H9 (cell line): Measurements from ENCODE around the gene GNAI1. TPM values are rescaled to one million over a fixed set of nuclear protein-coding genes. Genes with fewer than 3 reads are reported as not detected.

Source experiments
- DNase-seq: peaks from one replicate; pipeline ENCODE4 v3.0.0-alpha.2; 2017
- H2AFZ ChIP-seq: one replicate; pipeline ENCODE4 v1.6.1; 2013; ENCODE audit warnings: mild to moderate bottlenecking, low read length, control low read depth, moderate library complexity
- H2AK5ac ChIP-seq: 2 replicates; pipeline ENCODE4 v1.6.1; 2013; ENCODE audit warnings: low read length, control low read depth, mixed read lengths; ENCODE audit not compliant: insufficient read length
- H2BK120ac ChIP-seq: one replicate; pipeline ENCODE4 v1.6.1; 2013; ENCODE audit warnings: low read depth, mild to moderate bottlenecking, low read length, control low read depth, inconsistent platforms; ENCODE audit not compliant: poor library complexity, severe bottlenecking
- H2BK12ac ChIP-seq: 2 replicates; pipeline ENCODE4 v1.6.1; 2013; ENCODE audit warnings: low read length, control low read depth, mixed read lengths, low read depth; ENCODE audit not compliant: insufficient read length
- H2BK15ac ChIP-seq: 2 replicates; pipeline ENCODE4 v1.6.1; 2013; ENCODE audit warnings: low read depth, low read length, control low read depth
- H2BK20ac ChIP-seq: one replicate; pipeline ENCODE4 v1.6.1; 2013; ENCODE audit warnings: low read depth, mild to moderate bottlenecking, low read length, control low read depth, inconsistent platforms; ENCODE audit not compliant: poor library complexity, severe bottlenecking
- H2BK5ac ChIP-seq: 2 replicates; pipeline ENCODE4 v1.6.1; 2013; ENCODE audit warnings: low read length, control low read depth, mixed read lengths; ENCODE audit not compliant: insufficient read length
- H3K14ac ChIP-seq: 2 replicates; pipeline ENCODE4 v1.6.1; 2013; ENCODE audit warnings: low read length, control low read depth; ENCODE audit not compliant: insufficient read depth
- H3K18ac ChIP-seq: 2 replicates; pipeline ENCODE4 v1.6.1; 2013; ENCODE audit warnings: low read depth, mild to moderate bottlenecking, mixed read lengths, low read length, control low read depth; ENCODE audit not compliant: insufficient read length
- H3K23ac ChIP-seq: 2 replicates; pipeline ENCODE4 v1.6.1; 2013; ENCODE audit warnings: low read length, control low read depth, mixed read lengths, low read depth; ENCODE audit not compliant: insufficient read length
- H3K23me2 ChIP-seq: 2 replicates; pipeline ENCODE4 v1.6.1; 2013; ENCODE audit warnings: low read depth, mild to moderate bottlenecking, mixed read lengths, low read length, control low read depth; ENCODE audit not compliant: insufficient read length, poor library complexity, severe bottlenecking
- H3K27ac ChIP-seq: 2 replicates; pipeline ENCODE4 v1.5.1; 2013; ENCODE audit warnings: low read length, control low read depth, mixed read lengths, low read depth; ENCODE audit not compliant: insufficient read length
- H3K27me3 ChIP-seq: 2 replicates; pipeline ENCODE4 v1.6.1; 2013; ENCODE audit warnings: low read length, control low read depth, inconsistent platforms; ENCODE audit not compliant: insufficient read depth
- H3K4ac ChIP-seq: 2 replicates; pipeline ENCODE4 v1.6.1; 2013; ENCODE audit warnings: low read depth, mild to moderate bottlenecking, control low read depth, inconsistent platforms, low read length, moderate library complexity
- H3K4me1 ChIP-seq: 2 replicates; pipeline ENCODE4 v1.6.1; 2013; ENCODE audit warnings: low read length, control low read depth, inconsistent platforms; ENCODE audit not compliant: insufficient read depth
- H3K4me2 ChIP-seq: 2 replicates; pipeline ENCODE4 v1.6.1; 2013; ENCODE audit warnings: low read length, control low read depth, mixed read lengths; ENCODE audit not compliant: insufficient read length, insufficient read depth
- H3K56ac ChIP-seq: 2 replicates; pipeline ENCODE4 v1.6.1; 2013; ENCODE audit warnings: low read depth, mild to moderate bottlenecking, mixed read lengths, low read length, control low read depth; ENCODE audit not compliant: insufficient read length
- H3K79me1 ChIP-seq: 2 replicates; pipeline ENCODE4 v1.6.1; 2013; ENCODE audit warnings: low read depth, mild to moderate bottlenecking, moderate library complexity, low read length, control low read depth, inconsistent platforms; ENCODE audit not compliant: insufficient read depth, poor library complexity, severe bottlenecking
- H3K79me2 ChIP-seq: 2 replicates; pipeline ENCODE4 v1.6.1; 2013; ENCODE audit warnings: low read length, control low read depth, inconsistent platforms; ENCODE audit not compliant: insufficient read depth
- H3K9ac ChIP-seq: 2 replicates; pipeline ENCODE4 v1.6.1; 2013; ENCODE audit warnings: low read length, control low read depth, mixed read lengths; ENCODE audit not compliant: insufficient read length; ENCODE audit errors: extremely low read depth
- H3K9me3 ChIP-seq: one replicate; pipeline ENCODE4 v1.6.1; 2013; ENCODE audit warnings: low read depth, low read length, inconsistent platforms; ENCODE audit not compliant: control insufficient read depth
- H3T11ph ChIP-seq: one replicate; pipeline ENCODE4 v1.6.1; 2013; ENCODE audit warnings: mild to moderate bottlenecking, low read length, control low read depth, inconsistent platforms
- H4K20me1 ChIP-seq: one replicate; pipeline ENCODE4 v1.6.1; 2013; ENCODE audit not compliant: control insufficient read depth, insufficient read length, insufficient read depth
- H4K5ac ChIP-seq: 2 replicates; pipeline ENCODE4 v1.6.1; 2013; ENCODE audit warnings: low read depth, mild to moderate bottlenecking, mixed read lengths, low read length, control low read depth; ENCODE audit not compliant: insufficient read length
- H4K8ac ChIP-seq: replicated peaks from 2 replicates; pipeline ENCODE4 v1.6.1; 2013; ENCODE audit warnings: low read length, control low read depth, mixed read lengths, low read depth; ENCODE audit not compliant: insufficient read length
- H4K91ac ChIP-seq: 2 replicates; pipeline ENCODE4 v1.6.1; 2013; ENCODE audit warnings: low read depth, mild to moderate bottlenecking, moderate library complexity, mixed read lengths, low read length, control low read depth; ENCODE audit not compliant: insufficient read length
- H3K27ac Mint-ChIP-seq, 3 experiments: 2 replicates in 2 of 3; 3 replicates in 1 of 3; pipeline ENCODE4 v1.8.0; 2020 to 2021; ENCODE audit warnings: mixed read lengths in 3 of 3, mild to moderate bottlenecking in 1 of 3, moderate library complexity in 1 of 3
- H3K27me3 Mint-ChIP-seq: 2 replicates; pipeline ENCODE4 v1.8.0; 2021; ENCODE audit warnings: low read depth, mild to moderate bottlenecking, moderate library complexity, mixed read lengths
- H3K36me3 Mint-ChIP-seq, 3 experiments: 2 replicates in 2 of 3; 3 replicates in 1 of 3; pipeline ENCODE4 v1.8.0; 2020 to 2021; ENCODE audit warnings: low read depth in 3 of 3, mixed read lengths in 3 of 3; ENCODE audit not compliant: insufficient read depth in 1 of 3
- H3K4me1 Mint-ChIP-seq, 2 experiments: 2 replicates each; pipeline ENCODE4 v1.8.0; 2020; ENCODE audit warnings: mixed read lengths in 2 of 2
- H3K4me3 Mint-ChIP-seq, 2 experiments: 2 replicates in 1 of 2; 3 replicates in 1 of 2; pipeline ENCODE4 v1.8.0; 2020 to 2021; ENCODE audit warnings: mild to moderate bottlenecking in 2 of 2, mixed read lengths in 2 of 2, moderate library complexity in 1 of 2
- H3K9me3 Mint-ChIP-seq, 2 experiments: 2 replicates in 1 of 2; 3 replicates in 1 of 2; pipeline ENCODE4 v1.8.0; 2020; ENCODE audit warnings: mild to moderate bottlenecking in 2 of 2, mixed read lengths in 2 of 2, moderate library complexity in 1 of 2
- total RNA-seq: library from RNA; stranded (reverse); gene quantifications from 2 replicates; pipeline ENCODE4 v1.2.1, GENCODE V29; 2021
- TF ChIP-seq, protein P1 (sequence below): fragments of 200-600 bp; sonication (generic); conservative IDR thresholded peaks from 3 replicates; pipeline ENCODE4 v1.8.0; 2021; ENCODE audit warnings: antibody characterized with exemption, mild to moderate bottlenecking

GNAI1 gene
- total RNA-seq, 1 experiment from 2014 or later = 14.1 TPM

DNA sequence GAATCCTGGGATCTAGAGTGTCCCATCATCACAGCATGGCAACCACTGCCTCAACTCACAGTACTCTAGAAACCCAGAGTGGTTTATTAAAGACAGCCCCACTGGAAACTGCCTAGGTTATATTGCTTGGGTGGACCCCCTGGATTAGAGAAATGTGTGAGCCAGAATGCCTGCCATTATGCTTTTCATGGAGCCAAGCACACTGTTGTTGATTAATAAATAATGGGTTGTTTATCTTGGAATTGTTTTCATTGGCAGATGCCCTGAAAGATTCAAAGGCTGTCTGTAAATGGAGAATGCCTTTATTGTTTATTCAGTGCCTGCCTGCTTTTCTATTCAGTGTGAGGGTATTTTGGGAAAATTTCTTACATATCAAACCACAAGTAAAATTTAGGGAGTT lies 52.1 kb downstream of the GNAI1 start:
- Mint-ChIP-seq H3K27me3 (no peaks in the 10 kb centered on the region), H3K4me1 (peaks cover 54 to 63% of the 10 kb centered on the region in 2 experiments), H3K4me3 (no peak overlapping the region), H3K27ac (peak overlapping the region; percentile 8 to 77 (median 72); a peak in 5 of 7 replicates), H3K9me3 (no peaks in the 10 kb centered on the region), H3K36me3 (peaks cover 2 to 5% (median 3%) of the 10 kb centered on the region in 3 experiments; a peak in 5 of 7 replicates)
- H3K56ac ChIP-seq = no peak overlapping the region
- H3K9me3 ChIP-seq = no peaks in the 10 kb centered on the region
- H3K27me3 ChIP-seq = no peaks in the 10 kb centered on the region
- no peak overlapping the region for H3K9ac ChIP-seq
- no peak overlapping the region for H3K4me2 ChIP-seq
- no peak for DNase-seq
- H3K23me2 ChIP-seq = no peaks in the 10 kb centered on the region
- peaks cover 23% of the 10 kb centered on the region for H3K4me1 ChIP-seq
- H2AK5ac ChIP-seq = no peak overlapping the region
- peaks cover 4% of the 10 kb centered on the region for H3K79me1 ChIP-seq
- no peak overlapping the region for H4K5ac ChIP-seq
- H3K4ac ChIP-seq = no peak overlapping the region
- no peak overlapping the region for H4K8ac ChIP-seq
- H4K91ac ChIP-seq = no peak overlapping the region
- no peak overlapping the region for H3K18ac ChIP-seq
- no peak overlapping the region for H2BK5ac ChIP-seq
- H3K14ac ChIP-seq = no peak overlapping the region
- no peak overlapping the region for H2BK120ac ChIP-seq
- H2AFZ ChIP-seq = no peak overlapping the region
- H3K27ac ChIP-seq = no peak overlapping the region
- H2BK15ac ChIP-seq = no peak overlapping the region
- no peak overlapping the region for H3K23ac ChIP-seq
- TF ChIP-seq, protein P1, sequence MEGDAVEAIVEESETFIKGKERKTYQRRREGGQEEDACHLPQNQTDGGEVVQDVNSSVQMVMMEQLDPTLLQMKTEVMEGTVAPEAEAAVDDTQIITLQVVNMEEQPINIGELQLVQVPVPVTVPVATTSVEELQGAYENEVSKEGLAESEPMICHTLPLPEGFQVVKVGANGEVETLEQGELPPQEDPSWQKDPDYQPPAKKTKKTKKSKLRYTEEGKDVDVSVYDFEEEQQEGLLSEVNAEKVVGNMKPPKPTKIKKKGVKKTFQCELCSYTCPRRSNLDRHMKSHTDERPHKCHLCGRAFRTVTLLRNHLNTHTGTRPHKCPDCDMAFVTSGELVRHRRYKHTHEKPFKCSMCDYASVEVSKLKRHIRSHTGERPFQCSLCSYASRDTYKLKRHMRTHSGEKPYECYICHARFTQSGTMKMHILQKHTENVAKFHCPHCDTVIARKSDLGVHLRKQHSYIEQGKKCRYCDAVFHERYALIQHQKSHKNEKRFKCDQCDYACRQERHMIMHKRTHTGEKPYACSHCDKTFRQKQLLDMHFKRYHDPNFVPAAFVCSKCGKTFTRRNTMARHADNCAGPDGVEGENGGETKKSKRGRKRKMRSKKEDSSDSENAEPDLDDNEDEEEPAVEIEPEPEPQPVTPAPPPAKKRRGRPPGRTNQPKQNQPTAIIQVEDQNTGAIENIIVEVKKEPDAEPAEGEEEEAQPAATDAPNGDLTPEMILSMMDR = no peak
- no peaks in the 10 kb centered on the region for H4K20me1 ChIP-seq
- H2BK20ac ChIP-seq = no peak overlapping the region
- H2BK12ac ChIP-seq = no peak overlapping the region
- no peak overlapping the region for H3T11ph ChIP-seq
- H3K79me2 ChIP-seq = peaks cover 5% of the 10 kb centered on the region; the same call in 1 of the 2 replicates
